Ovary (tissue), 3 donors: Measurements from ENCODE around the gene WIPI1.
"Not testable (repeated sequence)": the region's sequence is repeated elsewhere in the genome, so short reads cannot be mapped to it uniquely, and the experiment has no call there.

Experiments
- CTCF ChIP-seq, 3 donors: fragments of 450-650 bp in 2 of 3; fragments of 200-600 bp in 1 of 3; IDR thresholded peaks; one replicate each; pipeline versions ENCODE4 v1.5.1 to v1.8.0; 2016 to 2022; ENCODE audit warnings: antibody characterized with exemption in 3 of 3, mild to moderate bottlenecking in 1 of 3
- POLR2A ChIP-seq: fragments of 450-650 bp; IDR thresholded peaks from one replicate; pipeline ENCODE4 v1.6.1; 2017; ENCODE audit warnings: antibody characterized with exemption, mild to moderate bottlenecking, moderate library complexity
- donor health status: DM: no; HTN: no; CAD: no.

DNA sequence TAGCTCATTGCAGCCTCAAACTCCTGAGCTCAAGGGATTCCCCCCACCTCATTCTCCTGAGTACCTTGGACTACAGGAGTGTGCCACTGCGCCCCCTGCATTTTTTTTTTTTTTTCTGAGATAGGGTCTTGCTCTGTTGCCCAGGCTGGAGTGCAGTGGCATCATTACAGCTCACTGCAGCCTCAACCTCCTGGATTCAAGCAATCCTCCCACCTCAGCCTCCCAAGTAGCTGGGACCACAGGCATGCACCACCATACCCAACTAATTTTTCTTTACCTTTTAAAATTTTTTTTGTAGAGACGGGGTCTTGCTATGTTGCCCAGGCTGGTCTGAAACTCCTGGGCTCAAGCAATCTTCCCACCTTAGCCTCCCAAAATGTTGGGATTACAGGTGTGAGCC lies 81.1 kb downstream of the WIPI1 start:
- not testable (repeated sequence) for TF ChIP-seq CTCF (IDR thresholded peaks at IDR 0.05); POLR2A
